KOPT-K1 (cell line): Measurements from ENCODE around the gene TKT.

ENCODE experiments used
- H3K27ac ChIP-seq: fragments of 200-600 bp; sonication (generic); 2 replicates; pipeline ENCODE4 v1.5.1; 2016; ENCODE audit warnings: antibody characterized with exemption, mild to moderate bottlenecking, low read depth, low read length; ENCODE audit not compliant: poor library complexity, severe bottlenecking
- H3K36me3 ChIP-seq: fragments of 200-600 bp; sonication (generic); 2 replicates; pipeline ENCODE4 v1.5.1; 2017; ENCODE audit warnings: antibody characterized with exemption, mild to moderate bottlenecking, low read length, moderate library complexity; ENCODE audit not compliant: insufficient read depth
- H3K9me3 ChIP-seq: fragments of 200-600 bp; sonication (generic); 2 replicates; pipeline ENCODE4 v1.5.1; 2017; ENCODE audit warnings: antibody characterized with exemption, low read length, mild to moderate bottlenecking; ENCODE audit not compliant: insufficient read depth, poor library complexity, severe bottlenecking

TKT gene

GRCh38 chr3:53215816-53216215 lies 40.0 kb downstream of the TKT start:
- Histone ChIP-seq H3K27ac (no peak overlapping the region), H3K36me3 (no peaks in the 10 kb centered on the region), H3K9me3 (no peaks in the 10 kb centered on the region)

GRCh38 chr3:53213276-53213675 lies 42.5 kb downstream of the TKT start:
- Histone ChIP-seq H3K27ac (no peak overlapping the region), H3K36me3 (no peaks in the 10 kb centered on the region), H3K9me3 (peaks cover 17% of the 10 kb centered on the region)

GRCh38 chr3:53211706-53212702 lies 43.8 kb downstream of the TKT start:
- no peak overlapping the region for H3K27ac ChIP-seq
- no peaks in the 10 kb centered on the region for H3K36me3 ChIP-seq
- H3K9me3 ChIP-seq, result peaks cover 26% of the 10 kb centered on the region

GRCh38 chr3:53202331-53203015 lies 53.3 kb downstream of the TKT start:
- Histone ChIP-seq H3K9me3 (peaks cover 2% of the 10 kb centered on the region), H3K36me3 (no peaks in the 10 kb centered on the region), H3K27ac (no peak overlapping the region)

- H3K36me3 ChIP-seq, result no peaks in the 10 kb centered on the region
Measured at GRCh38 chr3:53200501-53201498, 55.0 kb downstream of the TKT start.

GRCh38 chr3:53199834-53200233 lies 56.0 kb downstream of the TKT start:
- Histone ChIP-seq H3K27ac (no peak overlapping the region), H3K36me3 (no peaks in the 10 kb centered on the region), H3K9me3 (no peaks in the 10 kb centered on the region)

More at GRCh38 chr3:53200501-53201498, 55.0 kb downstream of the TKT start:
- no peaks in the 10 kb centered on the region for H3K9me3 ChIP-seq
- no peak overlapping the region for H3K27ac ChIP-seq

GRCh38 chr3:53198996-53199395 lies 56.8 kb downstream of the TKT start:
- Histone ChIP-seq H3K36me3 (no peaks in the 10 kb centered on the region), H3K9me3 (no peaks in the 10 kb centered on the region), H3K27ac (no peak overlapping the region)

- Histone ChIP-seq H3K36me3 (no peaks in the 10 kb centered on the region), H3K27ac (no peak overlapping the region), H3K9me3 (no peaks in the 10 kb centered on the region)
Measured at GRCh38 chr3:53198256-53198977, 57.4 kb downstream of the TKT start.

GRCh38 chr3:53196575-53197407 lies 59.0 kb downstream of the TKT start:
- Histone ChIP-seq H3K36me3 (no peaks in the 10 kb centered on the region), H3K27ac (no peak overlapping the region), H3K9me3 (no peaks in the 10 kb centered on the region)

GRCh38 chr3:53195602-53196574 lies 59.9 kb downstream of the TKT start:
- H3K27ac ChIP-seq, result no peak overlapping the region
- H3K36me3 ChIP-seq, result no peaks in the 10 kb centered on the region
- no peaks in the 10 kb centered on the region for H3K9me3 ChIP-seq

GRCh38 chr3:53195066-53195450 lies 60.8 kb downstream of the TKT start:
- Histone ChIP-seq H3K27ac (no peak overlapping the region), H3K9me3 (no peaks in the 10 kb centered on the region), H3K36me3 (no peaks in the 10 kb centered on the region)

GRCh38 chr3:53194210-53195065 lies 61.4 kb downstream of the TKT start:
- Histone ChIP-seq H3K36me3 (no peaks in the 10 kb centered on the region), H3K9me3 (no peaks in the 10 kb centered on the region), H3K27ac (no peak overlapping the region)
